Parathyroid adenoma (tissue), 2 donors: ENCODE results near the gene ENAH.
"Not testable (repeated sequence)": the region's sequence is repeated elsewhere in the genome, so short reads cannot be mapped to it uniquely, and the experiment has no call there.

Experiments used
- H2AFZ ChIP-seq: fragments of 300-600 bp; sonication (generic); one replicate; pipeline ENCODE4 v1.7.0; 2017; ENCODE audit warnings: antibody characterized with exemption, mild to moderate bottlenecking
- H3K27ac ChIP-seq: fragments of 300-600 bp; sonication (generic); one replicate; pipeline ENCODE4 v1.7.0; 2017
- H3K27me3 ChIP-seq: fragments of 300-600 bp; sonication (generic); one replicate; pipeline ENCODE4 v1.7.0; 2017; ENCODE audit warnings: low read length; ENCODE audit not compliant: control insufficient read depth, insufficient read depth
- H3K36me3 ChIP-seq: fragments of 300-600 bp; sonication (generic); one replicate; pipeline ENCODE4 v1.7.0; 2017; ENCODE audit warnings: low read length; ENCODE audit not compliant: control insufficient read depth, insufficient read depth
- H3K4me1 ChIP-seq: fragments of 300-600 bp; sonication (generic); one replicate; pipeline ENCODE4 v1.7.0; 2017; ENCODE audit warnings: control low read depth
- H3K4me2 ChIP-seq: fragments of 300-600 bp; sonication (generic); one replicate; pipeline ENCODE4 v1.7.0; 2017; ENCODE audit warnings: low read length
- H3K4me3 ChIP-seq: fragments of 300-600 bp; sonication (generic); one replicate; pipeline ENCODE4 v1.7.0; 2017; ENCODE audit warnings: low read depth, low read length
- H3K79me2 ChIP-seq: fragments of 300-600 bp; sonication (generic); one replicate; pipeline ENCODE4 v1.7.0; 2017; ENCODE audit warnings: control low read depth
- H3K9ac ChIP-seq: fragments of 300-600 bp; sonication (generic); one replicate; pipeline ENCODE4 v1.7.0; 2017; ENCODE audit warnings: mild to moderate bottlenecking
- H3K9me3 ChIP-seq: fragments of 300-600 bp; sonication (generic); one replicate; pipeline ENCODE4 v1.7.0; 2017; ENCODE audit warnings: low read length; ENCODE audit not compliant: control insufficient read depth
- CTCF ChIP-seq: fragments of 300-600 bp; sonication (generic); IDR thresholded peaks from one replicate; pipeline ENCODE4 v1.7.0; 2017; ENCODE audit warnings: antibody characterized with exemption, mild to moderate bottlenecking
- donor health status: primary hyperparathyroidism.

The ENAH gene

GRCh38 chr1:225697428-225697827 is 44.5 kb upstream of the ENAH start:
- peaks cover 25% of the 10 kb centered on the region for H3K4me1 ChIP-seq
- no peak overlapping the region for H3K9ac ChIP-seq
- no peak for TF ChIP-seq CTCF
- no peaks in the 10 kb centered on the region for H3K27me3 ChIP-seq
- no peak overlapping the region for H3K4me3 ChIP-seq
- H3K79me2 ChIP-seq, result no peaks in the 10 kb centered on the region
- no peak overlapping the region for H3K27ac ChIP-seq
- H3K9me3 ChIP-seq, result no peaks in the 10 kb centered on the region
- no peaks in the 10 kb centered on the region for H3K36me3 ChIP-seq
- peak overlapping the region; percentile 38 for H2AFZ ChIP-seq
- H3K4me2 ChIP-seq, result no peak overlapping the region

DNA sequence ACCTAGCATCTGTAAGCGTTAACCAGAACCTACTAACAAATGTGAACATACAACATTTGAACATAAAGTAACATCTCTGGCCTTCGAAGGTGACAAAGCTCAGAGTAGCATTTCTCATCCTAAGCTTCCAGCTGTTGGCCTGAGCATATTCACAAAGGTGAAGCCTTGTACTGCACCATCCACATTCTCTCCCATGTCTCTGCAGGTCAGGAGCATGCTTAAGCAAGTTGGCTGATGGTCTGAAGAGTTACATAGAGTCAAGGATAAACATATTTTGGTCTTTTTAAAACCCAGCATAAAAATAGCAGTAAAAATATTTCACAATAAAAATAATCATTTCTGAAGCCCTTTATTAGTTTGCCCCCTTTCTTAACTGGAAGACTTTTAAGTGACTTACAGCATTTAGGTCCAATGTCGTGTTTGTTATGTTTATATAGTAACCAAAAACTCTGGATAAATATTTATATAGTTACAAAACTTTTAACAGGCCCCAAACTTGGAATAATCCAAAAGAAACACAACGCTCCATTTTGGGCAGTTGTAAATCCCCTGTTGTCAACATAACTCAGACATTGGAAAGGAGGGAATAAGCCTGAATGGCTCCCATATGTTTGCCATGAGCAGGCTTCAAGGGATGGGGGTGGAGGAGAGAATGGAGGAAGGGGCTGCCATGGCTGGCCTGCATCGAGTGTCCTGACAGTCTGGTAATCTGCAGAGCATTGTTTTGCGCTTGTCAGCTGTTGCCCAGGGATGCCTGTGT is 42.8 kb upstream of the ENAH start:
- Histone ChIP-seq H3K4me1 (peaks cover 36% of the 10 kb centered on the region), H3K9me3 (no peaks in the 10 kb centered on the region), H3K4me3 (no peak overlapping the region), H2AFZ (no peak overlapping the region), H3K9ac (no peak overlapping the region), H3K27ac (no peak overlapping the region), H3K4me2 (no peak overlapping the region), H3K79me2 (no peaks in the 10 kb centered on the region), H3K36me3 (no peaks in the 10 kb centered on the region), H3K27me3 (no peaks in the 10 kb centered on the region)
- no peak for TF ChIP-seq CTCF

DNA sequence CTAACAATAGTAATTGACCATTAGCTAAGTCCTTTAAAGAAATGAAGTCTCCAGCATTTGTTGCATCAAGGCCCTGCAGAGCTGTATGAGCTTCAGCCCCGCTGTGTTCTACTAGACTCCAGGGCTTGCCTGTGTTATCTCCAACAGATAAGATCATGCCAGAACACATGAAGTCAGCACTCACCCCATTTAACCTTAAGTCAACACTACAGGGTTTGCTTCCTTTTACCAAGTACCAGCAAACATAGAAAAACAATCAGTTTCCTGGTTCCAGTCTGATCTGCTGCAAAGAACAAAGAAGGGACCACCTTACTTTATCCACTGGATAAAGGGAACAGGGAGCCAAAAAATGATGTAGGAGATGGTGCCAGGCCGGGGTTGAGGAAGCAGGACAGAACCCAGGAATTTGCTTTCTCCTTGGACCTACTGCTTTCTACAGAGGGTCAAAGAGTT is 41.3 kb upstream of the ENAH start:
- Histone ChIP-seq H3K36me3 (no peaks in the 10 kb centered on the region), H3K9me3 (no peaks in the 10 kb centered on the region), H3K4me3 (peak overlapping the region; percentile 4), H3K4me2 (peak overlapping the region; percentile 14), H3K4me1 (peaks cover 27% of the 10 kb centered on the region), H2AFZ (peak overlapping the region; percentile 33), H3K27me3 (no peaks in the 10 kb centered on the region), H3K27ac (peak overlapping the region; percentile 67), H3K79me2 (no peaks in the 10 kb centered on the region), H3K9ac (no peak overlapping the region)
- no peak for TF ChIP-seq CTCF

DNA sequence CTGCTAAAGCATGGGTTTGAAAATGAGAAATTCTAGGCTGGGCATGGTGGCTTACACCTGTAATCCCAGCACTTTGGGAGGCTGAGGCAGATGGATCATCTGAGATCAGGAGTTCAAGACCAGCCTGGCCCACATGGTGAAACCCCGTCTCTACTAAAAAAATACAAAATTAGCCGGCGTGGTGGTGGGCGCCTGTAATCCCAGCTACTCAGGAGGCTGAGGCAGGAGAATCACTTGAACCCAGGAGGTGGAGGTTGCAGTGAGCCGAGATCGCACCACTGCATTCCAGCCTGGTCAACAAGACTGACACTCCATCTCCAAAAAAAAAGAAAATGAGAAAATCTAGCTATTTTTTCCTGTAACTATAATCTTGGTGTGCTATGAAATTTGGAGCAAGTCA is 40.8 kb upstream of the ENAH start:
- H3K27ac ChIP-seq, result peak overlapping the region; percentile 67
- H3K4me1 ChIP-seq, result peaks cover 27% of the 10 kb centered on the region
- not testable (repeated sequence) for H3K36me3 ChIP-seq, H3K4me3 ChIP-seq, H2AFZ ChIP-seq, H3K9me3 ChIP-seq, H3K27me3 ChIP-seq, H3K4me2 ChIP-seq, H3K9ac ChIP-seq, H3K79me2 ChIP-seq

- H3K4me1 ChIP-seq, result peaks cover 27% of the 10 kb centered on the region
- H3K9ac ChIP-seq, result no peak overlapping the region
- no peak overlapping the region for H2AFZ ChIP-seq
- no peaks in the 10 kb centered on the region for H3K36me3 ChIP-seq
- no peaks in the 10 kb centered on the region for H3K79me2 ChIP-seq
- H3K4me3 ChIP-seq, result no peak overlapping the region
- no peak overlapping the region for H3K4me2 ChIP-seq
- no peak for TF ChIP-seq CTCF
- no peaks in the 10 kb centered on the region for H3K9me3 ChIP-seq
- no peaks in the 10 kb centered on the region for H3K27me3 ChIP-seq
- peak overlapping the region; percentile 67 for H3K27ac ChIP-seq
Observed at GRCh38 chr1:225693085-225693696, 40.3 kb upstream of the ENAH start.
